Measurements from ENCODE around the gene DBT. TPM values are rescaled to one million over a fixed set of nuclear protein-coding genes. Genes with fewer than 3 reads are reported as not detected.
A peak's percentile ranks its signal among the peaks of the same experiment; 100 is the strongest.

DBT gene
- total RNA-seq, 2 donors from 2014 or later = 15.5 to 20.3 TPM

DNA sequence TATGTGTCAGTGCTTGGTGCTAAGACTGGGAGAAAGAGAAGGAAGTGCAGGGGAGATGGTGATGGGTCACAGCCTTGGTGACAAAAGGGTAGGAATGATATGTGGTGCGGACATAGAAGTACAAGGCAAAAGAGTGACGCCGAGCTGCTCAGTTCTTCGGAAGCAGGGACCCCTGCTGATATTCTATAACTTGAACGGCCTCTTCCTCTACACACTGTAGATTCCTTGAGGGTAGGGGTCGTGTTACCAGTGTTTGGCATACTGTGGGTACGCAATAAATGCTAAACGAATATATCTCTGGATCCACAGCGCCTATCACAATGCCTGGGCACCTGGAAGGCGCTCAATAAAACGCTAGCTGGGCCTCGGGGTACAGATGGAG lies 488 bp downstream of the DBT start:
- H3K27ac ChIP-seq = peak overlapping the region; percentile 53
- no peaks in the 10 kb centered on the region for H3K9me3 ChIP-seq
- TF ChIP-seq, protein P1, sequence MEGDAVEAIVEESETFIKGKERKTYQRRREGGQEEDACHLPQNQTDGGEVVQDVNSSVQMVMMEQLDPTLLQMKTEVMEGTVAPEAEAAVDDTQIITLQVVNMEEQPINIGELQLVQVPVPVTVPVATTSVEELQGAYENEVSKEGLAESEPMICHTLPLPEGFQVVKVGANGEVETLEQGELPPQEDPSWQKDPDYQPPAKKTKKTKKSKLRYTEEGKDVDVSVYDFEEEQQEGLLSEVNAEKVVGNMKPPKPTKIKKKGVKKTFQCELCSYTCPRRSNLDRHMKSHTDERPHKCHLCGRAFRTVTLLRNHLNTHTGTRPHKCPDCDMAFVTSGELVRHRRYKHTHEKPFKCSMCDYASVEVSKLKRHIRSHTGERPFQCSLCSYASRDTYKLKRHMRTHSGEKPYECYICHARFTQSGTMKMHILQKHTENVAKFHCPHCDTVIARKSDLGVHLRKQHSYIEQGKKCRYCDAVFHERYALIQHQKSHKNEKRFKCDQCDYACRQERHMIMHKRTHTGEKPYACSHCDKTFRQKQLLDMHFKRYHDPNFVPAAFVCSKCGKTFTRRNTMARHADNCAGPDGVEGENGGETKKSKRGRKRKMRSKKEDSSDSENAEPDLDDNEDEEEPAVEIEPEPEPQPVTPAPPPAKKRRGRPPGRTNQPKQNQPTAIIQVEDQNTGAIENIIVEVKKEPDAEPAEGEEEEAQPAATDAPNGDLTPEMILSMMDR (IDR thresholded peaks at IDR 0.05) = no peak
- H3K4me1 ChIP-seq = peaks cover 10% of the 10 kb centered on the region
- intact Hi-C loops (cut with DNase I) = loop anchor here (10.0 kb wide), 1 partner anchor 106 kb away; the partner anchor contains the start of gene CDC14A
- no peaks in the 10 kb centered on the region for H3K27me3 ChIP-seq
- H3K4me3 ChIP-seq = peak overlapping the region; percentile 67
- no peaks in the 10 kb centered on the region for H3K36me3 ChIP-seq
- H3K9ac ChIP-seq (ENCODE audit: low read depth in 2 of 2, low read length in 2 of 2) = peak overlapping the region; percentile 79 to 100
- DNase-seq = no peak

DNA sequence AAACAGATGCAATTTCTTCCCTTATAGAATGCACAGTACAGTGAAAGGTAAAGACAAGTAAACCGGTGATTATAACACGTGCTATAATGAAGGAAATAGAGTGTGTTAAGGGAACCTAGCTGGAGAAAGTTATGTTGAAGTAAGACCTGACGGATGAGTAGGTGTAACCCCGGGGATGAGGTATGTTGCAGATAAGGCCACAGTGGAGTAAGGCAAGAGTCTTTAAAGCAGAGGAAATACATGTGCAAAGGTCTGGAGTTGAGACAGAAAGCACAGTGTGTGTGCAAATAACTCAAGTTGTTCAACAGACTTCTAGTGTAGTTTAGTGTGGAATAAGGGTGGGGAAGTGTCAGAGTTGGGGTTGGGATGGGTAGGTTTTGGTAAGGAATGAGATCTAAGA lies 2.9 kb downstream of the DBT start:
- no peak for DNase-seq
- Histone ChIP-seq H3K4me1 (peaks cover 10% of the 10 kb centered on the region), H3K9me3 (no peaks in the 10 kb centered on the region), H3K9ac (ENCODE audit: low read depth in 2 of 2, low read length in 2 of 2) (no peak overlapping the region), H3K4me3 (no peak overlapping the region), H3K27me3 (no peaks in the 10 kb centered on the region), H3K36me3 (no peaks in the 10 kb centered on the region), H3K27ac (no peak overlapping the region)
- TF ChIP-seq, protein P1 (IDR thresholded peaks at IDR 0.05) = no peak
- intact Hi-C loops (cut with DNase I) = loop anchor here (10.0 kb wide), 1 partner anchor 108 kb away; the partner anchor contains the start of gene CDC14A

DNA sequence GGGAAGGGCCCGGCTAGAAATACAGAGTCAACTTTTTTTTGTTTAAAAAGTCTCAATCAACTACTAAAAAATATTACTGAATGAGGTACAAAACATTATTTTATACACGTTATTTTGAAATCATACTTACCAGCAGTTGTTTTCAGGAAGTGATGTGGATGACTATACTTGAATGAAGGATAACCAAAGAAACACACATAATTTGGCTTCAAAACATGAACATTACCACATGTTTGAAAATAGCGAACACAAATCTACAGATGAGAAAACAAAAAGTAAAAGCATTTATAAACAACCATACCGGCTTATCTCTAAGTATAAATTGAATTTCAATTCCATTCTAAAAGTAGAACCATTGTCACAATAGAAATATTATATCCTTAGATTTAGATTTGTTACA lies 9.0 kb downstream of the DBT start:
- TF ChIP-seq, protein P1 (IDR thresholded peaks at IDR 0.05) = no peak
- no peaks in the 10 kb centered on the region for H3K4me1 ChIP-seq
- intact Hi-C loops (cut with DNase I) = loop anchor here (10.0 kb wide), 1 partner anchor 114 kb away; the partner anchor contains the start of gene CDC14A

DNA sequence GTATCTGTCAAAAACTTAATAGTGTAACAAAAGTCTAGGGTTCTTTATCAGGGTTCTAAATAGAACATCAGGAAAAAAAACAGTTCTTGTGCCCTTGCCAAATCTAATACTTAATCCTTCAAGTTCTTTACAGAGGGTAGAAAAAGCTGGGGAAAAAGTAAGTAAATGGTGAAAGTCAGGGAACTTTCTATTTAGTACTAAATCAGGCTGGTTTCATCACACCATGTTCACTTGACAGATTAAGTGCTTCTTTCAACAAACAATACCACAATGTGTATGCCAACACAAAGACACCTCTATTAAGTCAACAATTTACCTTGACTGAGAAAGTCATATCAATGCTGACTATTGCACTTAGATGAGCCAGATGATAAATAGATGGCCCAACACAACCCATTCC lies 9.7 kb downstream of the DBT start:
- no peaks in the 10 kb centered on the region for H3K4me1 ChIP-seq
- no peak overlapping the region for H3K9ac ChIP-seq (ENCODE audit: low read depth in 2 of 2, low read length in 2 of 2)
- no peaks in the 10 kb centered on the region for H3K9me3 ChIP-seq
- TF ChIP-seq, protein P1 (IDR thresholded peaks at IDR 0.05) = no peak
- DNase-seq = no peak
- intact Hi-C loops (cut with DNase I) = loop anchor here (10.0 kb wide), 1 partner anchor 115 kb away; the partner anchor contains the start of gene CDC14A
- H3K27ac ChIP-seq = no peak overlapping the region
- H3K27me3 ChIP-seq = no peaks in the 10 kb centered on the region
- no peaks in the 10 kb centered on the region for H3K36me3 ChIP-seq
- H3K4me3 ChIP-seq = no peak overlapping the region

More for the DNA sequence above, 9.0 kb downstream of the DBT start:
- Histone ChIP-seq H3K27ac (no peak overlapping the region), H3K4me3 (no peak overlapping the region), H3K36me3 (no peaks in the 10 kb centered on the region), H3K9me3 (no peaks in the 10 kb centered on the region), H3K9ac (ENCODE audit: low read depth in 2 of 2, low read length in 2 of 2) (no peak overlapping the region), H3K27me3 (no peaks in the 10 kb centered on the region)
- DNase-seq = no peak

DNA sequence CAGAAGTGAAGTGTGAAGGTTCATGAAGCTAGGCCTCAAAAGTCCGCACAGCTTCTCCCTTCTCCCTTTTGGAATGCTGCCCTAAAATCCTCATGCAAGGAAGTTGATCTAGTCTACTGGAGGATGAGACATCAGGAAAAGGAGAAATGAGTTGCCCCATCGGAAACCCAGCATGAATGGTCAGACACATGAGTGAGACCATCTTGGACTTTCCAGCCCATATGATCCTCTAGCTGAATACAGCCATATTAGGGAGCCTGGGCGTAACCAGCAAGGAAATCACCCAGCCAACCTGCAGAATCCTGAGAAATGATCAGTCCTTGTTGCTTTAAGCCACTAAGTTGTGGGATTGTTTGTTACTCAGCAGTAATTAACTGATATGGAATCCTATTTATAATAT lies 12.5 kb downstream of the DBT start:
- Histone ChIP-seq H3K36me3 (no peaks in the 10 kb centered on the region), H3K4me1 (no peaks in the 10 kb centered on the region), H3K27me3 (no peaks in the 10 kb centered on the region), H3K9ac (ENCODE audit: low read depth in 2 of 2, low read length in 2 of 2) (no peak overlapping the region), H3K27ac (no peak overlapping the region), H3K4me3 (no peak overlapping the region), H3K9me3 (no peaks in the 10 kb centered on the region)
- TF ChIP-seq, protein P1 (IDR thresholded peaks at IDR 0.05) = no peak
- DNase-seq = no peak
- intact Hi-C loops (cut with DNase I) = no loop called here
